ENCODE measurements around the gene PDP2.

PDP2 gene

DNA sequence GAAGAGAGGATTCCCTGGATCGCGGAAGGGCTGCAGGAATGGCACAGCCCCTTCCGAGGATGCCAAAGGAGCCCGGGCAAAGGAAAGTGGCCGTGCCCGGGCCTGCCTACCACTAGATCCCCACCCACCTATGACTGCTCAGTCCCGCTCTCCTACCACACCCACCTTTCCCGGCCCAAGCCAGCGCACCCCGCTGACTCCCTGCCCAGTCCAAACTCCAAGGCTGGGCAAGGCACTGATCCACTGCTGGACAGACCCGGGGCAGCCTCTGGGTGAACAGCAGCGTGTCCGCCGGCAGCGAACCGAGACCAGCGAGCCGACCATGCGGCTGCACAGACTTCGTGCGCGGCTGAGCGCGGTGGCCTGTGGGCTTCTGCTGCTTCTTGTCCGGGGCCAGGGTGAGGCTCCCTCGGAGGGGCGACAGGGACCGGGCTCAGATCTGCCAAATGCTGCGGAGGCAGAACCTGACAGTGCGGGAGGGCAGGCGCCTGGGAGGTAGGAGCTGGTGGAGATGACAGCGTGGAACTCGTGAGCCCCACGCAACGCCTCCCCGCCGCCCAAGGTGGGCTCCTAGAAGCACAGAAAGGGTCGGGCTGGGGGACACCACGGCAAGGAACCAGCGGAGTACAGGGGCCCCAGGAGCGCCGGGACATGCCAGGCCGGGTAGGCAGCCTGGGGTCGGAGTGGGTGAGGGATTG is 55.1 kb downstream of the PDP2 start, which contains the start of gene CES2:
Gene CES2, plus strand, starts transcription at position 203 of the 698 bp plus-strand sequence. Its CDS starts 120 bp downstream, at position 323.
- no peak for DNase-seq (ENCODE audit: low read depth in 2 of 3, low spot score in 2 of 3)

DNA sequence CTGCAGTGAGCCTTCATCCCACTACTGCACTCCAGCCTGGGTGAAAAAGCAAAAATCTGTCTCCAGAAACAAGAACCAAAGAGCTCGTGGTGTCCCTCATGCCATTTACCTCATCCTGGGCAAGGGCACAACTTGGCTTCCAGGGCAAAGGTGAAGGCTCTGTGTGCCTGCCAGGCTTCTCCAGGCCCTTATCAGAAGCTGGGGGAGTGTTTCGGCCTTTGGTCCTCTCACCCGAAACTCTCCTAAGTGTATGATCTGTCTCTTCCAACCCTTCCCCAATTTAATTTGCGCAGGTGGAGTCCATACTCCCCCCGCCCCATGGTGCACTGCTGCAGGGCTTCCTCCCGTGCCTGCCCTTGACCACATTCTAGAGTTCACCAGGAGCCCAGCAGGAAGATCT is 56.1 kb downstream of the PDP2 start:
- no peak for DNase-seq (ENCODE audit: low read depth in 2 of 3, low spot score in 2 of 3)

GRCh38 chr16:66936889-66937554 is 56.7 kb downstream of the PDP2 start:
- DNase-seq (ENCODE audit: low read depth in 2 of 3, low spot score in 2 of 3): no peak

DNA sequence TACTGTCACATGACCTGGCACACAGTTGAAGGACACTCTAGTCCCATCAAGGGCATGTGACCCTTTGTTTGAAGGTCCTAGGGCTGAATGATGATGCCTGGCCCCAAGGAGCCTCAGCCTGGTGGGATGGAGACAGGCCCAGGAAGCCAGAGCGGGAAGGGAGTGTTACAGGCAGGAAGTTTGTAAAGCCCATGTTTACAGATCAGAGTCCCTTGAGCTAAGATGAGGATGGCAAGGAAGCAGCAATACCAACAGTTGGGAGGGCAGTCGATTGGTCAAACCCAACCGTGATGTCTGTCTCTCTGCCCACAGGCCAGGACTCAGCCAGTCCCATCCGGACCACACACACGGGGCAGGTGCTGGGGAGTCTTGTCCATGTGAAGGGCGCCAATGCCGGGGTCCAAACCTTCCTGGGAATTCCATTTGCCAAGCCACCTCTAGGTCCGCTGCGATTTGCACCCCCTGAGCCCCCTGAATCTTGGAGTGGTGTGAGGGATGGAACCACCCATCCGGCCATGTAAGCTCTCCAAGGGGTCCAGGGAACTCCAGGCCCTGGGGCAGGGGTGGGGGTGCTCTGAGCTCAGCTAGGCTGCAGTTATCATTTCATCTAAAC is 57.5 kb downstream of the PDP2 start:
- no peak for DNase-seq (ENCODE audit: low read depth in 2 of 3, low spot score in 2 of 3)

GRCh38 chr16:66939366-66939765 is 59.1 kb downstream of the PDP2 start:
- no peak for DNase-seq (ENCODE audit: low read depth in 2 of 3, low spot score in 2 of 3)

DNA sequence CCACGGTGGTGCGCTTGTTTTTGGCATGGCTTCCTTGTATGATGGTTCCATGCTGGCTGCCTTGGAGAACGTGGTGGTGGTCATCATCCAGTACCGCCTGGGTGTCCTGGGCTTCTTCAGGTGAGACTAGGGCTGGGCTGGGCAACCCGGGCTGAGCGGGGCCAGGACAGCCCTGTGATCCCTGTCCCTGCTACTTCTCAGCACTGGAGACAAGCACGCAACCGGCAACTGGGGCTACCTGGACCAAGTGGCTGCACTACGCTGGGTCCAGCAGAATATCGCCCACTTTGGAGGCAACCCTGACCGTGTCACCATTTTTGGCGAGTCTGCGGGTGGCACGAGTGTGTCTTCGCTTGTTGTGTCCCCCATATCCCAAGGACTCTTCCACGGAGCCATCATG is 59.9 kb downstream of the PDP2 start:
- no peak for DNase-seq (ENCODE audit: low read depth in 2 of 3, low spot score in 2 of 3)
